ENCODE results near the gene ITGAD.

DNA sequence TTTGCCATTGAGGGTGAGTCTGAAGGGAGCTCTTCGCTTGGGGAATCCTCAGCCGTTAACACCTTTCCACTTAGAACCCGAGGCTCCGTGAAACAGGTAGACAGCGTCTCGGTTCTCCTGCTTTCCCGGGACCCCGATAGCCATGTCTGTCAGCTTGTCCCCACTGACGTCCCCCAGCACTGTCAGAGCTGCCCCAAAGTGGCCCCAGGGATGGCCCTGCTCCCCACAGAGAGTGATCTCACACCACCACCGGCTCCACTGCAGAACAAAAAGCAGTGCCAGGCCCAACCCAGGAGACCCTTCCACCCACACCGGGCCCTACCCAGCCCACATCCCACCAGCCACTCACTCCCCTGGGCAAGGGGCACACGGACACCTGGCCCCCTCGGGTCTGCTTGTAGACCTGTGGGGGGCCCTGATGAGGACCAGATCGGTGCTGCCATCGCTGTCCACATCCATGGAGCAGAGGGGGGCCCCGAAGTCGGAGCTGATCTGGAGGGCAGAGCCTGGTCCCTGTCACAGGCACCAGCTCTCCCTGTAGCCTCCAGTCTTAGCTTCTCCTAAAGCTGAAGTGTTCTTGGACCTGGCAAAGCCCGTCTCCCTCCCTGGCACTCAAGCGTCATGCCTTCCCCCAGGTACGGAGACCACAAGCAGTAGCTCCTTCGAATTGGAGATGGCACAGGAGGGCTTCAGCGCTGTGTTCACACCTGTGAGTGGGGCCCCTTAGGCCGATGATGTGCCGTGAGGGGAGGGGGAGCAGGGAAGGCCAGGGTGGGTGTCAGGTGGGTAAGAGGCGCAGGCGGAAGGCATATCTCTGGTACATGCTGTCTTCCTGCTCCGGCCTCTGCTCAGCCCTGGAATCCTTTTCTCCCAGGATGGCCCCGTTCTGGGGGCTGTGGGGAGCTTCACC is 31.7 kb upstream of the ITGAD start:
- TF ChIP-seq, protein P1, sequence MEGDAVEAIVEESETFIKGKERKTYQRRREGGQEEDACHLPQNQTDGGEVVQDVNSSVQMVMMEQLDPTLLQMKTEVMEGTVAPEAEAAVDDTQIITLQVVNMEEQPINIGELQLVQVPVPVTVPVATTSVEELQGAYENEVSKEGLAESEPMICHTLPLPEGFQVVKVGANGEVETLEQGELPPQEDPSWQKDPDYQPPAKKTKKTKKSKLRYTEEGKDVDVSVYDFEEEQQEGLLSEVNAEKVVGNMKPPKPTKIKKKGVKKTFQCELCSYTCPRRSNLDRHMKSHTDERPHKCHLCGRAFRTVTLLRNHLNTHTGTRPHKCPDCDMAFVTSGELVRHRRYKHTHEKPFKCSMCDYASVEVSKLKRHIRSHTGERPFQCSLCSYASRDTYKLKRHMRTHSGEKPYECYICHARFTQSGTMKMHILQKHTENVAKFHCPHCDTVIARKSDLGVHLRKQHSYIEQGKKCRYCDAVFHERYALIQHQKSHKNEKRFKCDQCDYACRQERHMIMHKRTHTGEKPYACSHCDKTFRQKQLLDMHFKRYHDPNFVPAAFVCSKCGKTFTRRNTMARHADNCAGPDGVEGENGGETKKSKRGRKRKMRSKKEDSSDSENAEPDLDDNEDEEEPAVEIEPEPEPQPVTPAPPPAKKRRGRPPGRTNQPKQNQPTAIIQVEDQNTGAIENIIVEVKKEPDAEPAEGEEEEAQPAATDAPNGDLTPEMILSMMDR (IDR thresholded peaks at IDR 0.05; ENCODE audit: low read length): no peak
- TF ChIP-seq EZH2phosphoT487 (IDR thresholded peaks at IDR 0.05; ENCODE audit: low read length): no peak
